Kidney (tissue), 14 donors: ENCODE results near the gene NEDD9. TPM values are rescaled to one million over a fixed set of nuclear protein-coding genes. Genes with fewer than 3 reads are reported as not detected.

ENCODE experiments used
- DNase-seq, 5 donors: peaks; one replicate each; pipeline ENCODE4 v3.0.0-alpha.2; 2013 to 2020
- FAIRE-seq: peaks from 2 replicates; lab custom pipeline; 2012; peaks lifted over from hg19 to GRCh38; lab: Jason Lieb, UNC
- H3K27ac ChIP-seq, 2 donors: one replicate each; pipeline ENCODE4 v1.7.0; 2013; ENCODE audit warnings: low read depth in 2 of 2, low read length in 2 of 2, inconsistent platforms in 1 of 2
- H3K27me3 ChIP-seq: one replicate; pipeline ENCODE4 v1.7.1; 2013; ENCODE audit warnings: low read length, inconsistent platforms; ENCODE audit not compliant: control insufficient read depth, insufficient read depth
- H3K36me3 ChIP-seq, 3 donors: one replicate each; pipeline versions ENCODE4 v1.7.0 to v1.7.1; 2013; ENCODE audit warnings: low read length in 3 of 3, control low read depth in 1 of 3, inconsistent platforms in 1 of 3; ENCODE audit not compliant: insufficient read depth in 3 of 3, control insufficient read depth in 2 of 3
- H3K4me1 ChIP-seq, 3 donors: one replicate each; pipeline versions ENCODE4 v1.7.0 to v1.7.1; 2013; ENCODE audit warnings: low read length in 3 of 3, inconsistent platforms in 1 of 3, low read depth in 1 of 3; ENCODE audit not compliant: control insufficient read depth in 2 of 3, insufficient read depth in 2 of 3
- H3K4me3 ChIP-seq, 3 donors: one replicate each; pipeline versions ENCODE4 v1.7.0 to v1.8.1; 2013; ENCODE audit warnings: low read length in 3 of 3, control low read depth in 1 of 3, inconsistent platforms in 1 of 3
- H3K9ac ChIP-seq, 3 donors: one replicate each; pipeline versions ENCODE4 v1.7.0 to v1.7.1; 2013; ENCODE audit warnings: low read length in 3 of 3, control low read depth in 1 of 3, inconsistent platforms in 1 of 3
- H3K9me3 ChIP-seq, 3 donors: one replicate each; pipeline versions ENCODE4 v1.7.0 to v1.7.1; 2013; ENCODE audit warnings: low read length in 3 of 3, control low read depth in 1 of 3, inconsistent platforms in 1 of 3; ENCODE audit not compliant: control insufficient read depth in 2 of 3, insufficient read depth in 1 of 3
- intact Hi-C: fragments of 100-400 bp; cut with DNase I; formaldehyde crosslinking; loops from one replicate; pipeline ENCODE4 v1.11.1; 2022
- polyA plus RNA-seq: library from polyadenylated mRNA; stranded (reverse); fragments of 350-450 nt; fragmentation: Illumina TruSeq; extraction: RNeasy Lipid Tissue Mini Kit (QIAGEN cat#74804); gene quantifications from one replicate; pipeline ENCODE4 v1.2.3, GENCODE V29; 2014; ENCODE audit warnings: low read depth, low replicate concordance; ENCODE audit not compliant: insufficient read depth
- total RNA-seq: library from RNA; stranded (reverse); fragmentation: NEBNext Ultra II Directional; extraction: Animal tissue kit (Norgen Biotek cat#: 25700); gene quantifications from one replicate; pipeline ENCODE4 v1.2.1, GENCODE V29; 2021
- TF ChIP-seq, protein P1 (sequence below): IDR thresholded peaks from 3 replicates; pipeline ENCODE4 v1.5.1; 2012; ENCODE audit warnings: mild to moderate bottlenecking, moderate library complexity, borderline replicate concordance; ENCODE audit not compliant: insufficient read depth; ENCODE audit errors: extremely low read depth
- donor health status: control.
- donor health status: control.
- donor health status: control.
- donor health status: control.
- donor health status: control.
- donor health status: DM: yes; HTN: yes; CAD: no.
- donor health status: Normal renal cell carcinoma (clear cell type).

The NEDD9 gene
- total and polyA plus RNA-seq, 2 donors from 2014 or later: 19.2 to 101 TPM

DNA sequence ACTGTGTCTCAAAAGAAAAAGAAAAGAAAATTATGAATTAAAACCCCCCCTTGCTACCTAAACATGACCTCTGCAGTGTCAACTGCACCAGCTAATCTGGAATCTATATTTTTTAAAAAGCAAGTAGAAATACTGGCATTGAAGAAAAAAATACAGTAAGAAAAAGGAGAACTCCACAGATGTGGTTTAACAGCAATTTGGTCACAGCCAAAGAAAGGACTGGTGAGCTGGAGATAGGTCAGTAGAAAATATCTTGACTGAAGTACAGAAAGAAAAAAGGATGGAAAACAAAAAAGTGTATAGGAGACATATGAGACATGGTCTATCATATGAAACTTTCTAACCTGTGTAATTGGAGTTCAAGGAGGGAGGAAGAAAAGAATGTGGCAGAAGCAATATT lies 76.9 kb downstream of the NEDD9 start:
- H3K9me3 ChIP-seq: no peaks in the 10 kb centered on the region
- no peak overlapping the region for H3K9ac ChIP-seq
- no peaks in the 10 kb centered on the region for H3K4me1 ChIP-seq
- intact Hi-C loops: no loop called here
- TF ChIP-seq, protein P1, sequence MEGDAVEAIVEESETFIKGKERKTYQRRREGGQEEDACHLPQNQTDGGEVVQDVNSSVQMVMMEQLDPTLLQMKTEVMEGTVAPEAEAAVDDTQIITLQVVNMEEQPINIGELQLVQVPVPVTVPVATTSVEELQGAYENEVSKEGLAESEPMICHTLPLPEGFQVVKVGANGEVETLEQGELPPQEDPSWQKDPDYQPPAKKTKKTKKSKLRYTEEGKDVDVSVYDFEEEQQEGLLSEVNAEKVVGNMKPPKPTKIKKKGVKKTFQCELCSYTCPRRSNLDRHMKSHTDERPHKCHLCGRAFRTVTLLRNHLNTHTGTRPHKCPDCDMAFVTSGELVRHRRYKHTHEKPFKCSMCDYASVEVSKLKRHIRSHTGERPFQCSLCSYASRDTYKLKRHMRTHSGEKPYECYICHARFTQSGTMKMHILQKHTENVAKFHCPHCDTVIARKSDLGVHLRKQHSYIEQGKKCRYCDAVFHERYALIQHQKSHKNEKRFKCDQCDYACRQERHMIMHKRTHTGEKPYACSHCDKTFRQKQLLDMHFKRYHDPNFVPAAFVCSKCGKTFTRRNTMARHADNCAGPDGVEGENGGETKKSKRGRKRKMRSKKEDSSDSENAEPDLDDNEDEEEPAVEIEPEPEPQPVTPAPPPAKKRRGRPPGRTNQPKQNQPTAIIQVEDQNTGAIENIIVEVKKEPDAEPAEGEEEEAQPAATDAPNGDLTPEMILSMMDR: no peak
- no peak for FAIRE-seq
- H3K4me3 ChIP-seq: no peak overlapping the region
- no peak for DNase-seq
- H3K27me3 ChIP-seq: no peaks in the 10 kb centered on the region
- H3K36me3 ChIP-seq: no peaks in the 10 kb centered on the region
- no peak overlapping the region for H3K27ac ChIP-seq

DNA sequence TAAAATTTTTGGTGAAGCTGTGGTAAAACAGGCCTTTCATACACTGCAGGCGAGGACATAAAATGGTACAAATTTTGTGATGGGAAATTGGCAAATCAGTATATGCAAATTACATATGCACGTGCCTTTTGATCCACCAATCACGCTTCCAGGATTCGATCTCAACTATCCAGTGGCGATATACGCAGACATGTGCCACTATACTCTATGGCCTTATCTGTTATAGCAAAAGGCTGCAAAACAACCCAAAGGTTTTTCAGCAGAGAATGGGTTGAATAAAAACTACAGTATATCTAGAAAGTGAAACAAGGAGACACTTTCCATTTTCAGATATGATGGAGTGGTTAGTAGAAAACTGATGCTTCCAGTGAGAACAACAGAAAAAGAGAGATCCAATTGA lies 79.0 kb downstream of the NEDD9 start:
- H3K4me3 ChIP-seq: peak overlapping the region in 1 of 3 donors; percentile 47
- no peak for DNase-seq
- TF ChIP-seq, protein P1: no peak
- no peaks in the 10 kb centered on the region for H3K27me3 ChIP-seq
- intact Hi-C loops: no loop called here
- no peaks in the 10 kb centered on the region for H3K4me1 ChIP-seq
- no peak for FAIRE-seq
- no peak overlapping the region for H3K27ac ChIP-seq
- no peaks in the 10 kb centered on the region for H3K9me3 ChIP-seq
- no peak overlapping the region for H3K9ac ChIP-seq
- H3K36me3 ChIP-seq: no peaks in the 10 kb centered on the region

DNA sequence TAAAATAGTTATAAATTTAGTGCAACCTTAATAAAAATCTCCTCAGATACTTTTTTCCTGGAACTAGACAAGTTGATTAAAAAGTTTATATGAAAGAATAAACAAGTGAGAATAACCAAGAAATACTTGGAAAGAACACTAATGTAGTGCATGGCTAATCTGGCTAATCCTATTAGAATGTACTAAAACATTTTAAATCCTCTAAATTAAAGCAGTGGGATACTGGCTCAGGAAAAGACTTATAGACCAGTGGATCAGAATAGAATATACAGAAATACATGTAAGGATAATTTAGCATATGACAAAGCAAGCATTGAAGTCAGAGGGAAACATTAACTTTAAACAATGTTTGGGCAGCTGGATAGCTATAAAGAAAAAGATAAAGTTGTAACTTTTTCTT lies 79.9 kb downstream of the NEDD9 start:
- no peak overlapping the region for H3K9ac ChIP-seq

DNA sequence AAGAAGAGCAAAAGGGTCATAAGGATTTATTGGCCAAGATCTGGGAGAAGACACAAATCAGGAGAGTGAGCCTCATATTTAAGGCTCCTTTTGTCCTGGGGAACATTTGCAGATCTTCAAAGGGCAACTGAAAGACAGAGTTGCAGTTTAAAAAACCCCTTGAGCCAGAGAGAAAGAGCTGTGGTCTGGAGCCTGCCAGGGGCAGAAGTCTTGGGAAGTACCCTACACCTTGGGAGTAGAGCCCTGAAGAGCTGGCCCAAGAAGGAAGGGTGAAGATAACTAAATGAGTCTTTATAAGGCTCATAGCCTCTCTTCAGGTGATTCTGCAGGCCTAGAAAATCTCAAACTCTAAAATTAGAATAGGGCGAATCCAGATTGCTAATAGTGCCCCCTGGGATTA lies 81.0 kb downstream of the NEDD9 start:
- no peak for DNase-seq

More for the DNA sequence above, 79.9 kb downstream of the NEDD9 start:
- DNase-seq (no peak), FAIRE-seq (peak; percentile 65)
- Histone ChIP-seq H3K9me3 (no peaks in the 10 kb centered on the region), H3K36me3 (no peaks in the 10 kb centered on the region), H3K27ac (no peak overlapping the region), H3K27me3 (no peaks in the 10 kb centered on the region), H3K4me1 (no peaks in the 10 kb centered on the region), H3K4me3 (no peak overlapping the region)
- TF ChIP-seq, protein P1: no peak
- intact Hi-C loops: no loop called here

More for the DNA sequence above, 81.0 kb downstream of the NEDD9 start:
- intact Hi-C loops: no loop called here
- TF ChIP-seq, protein P1: no peak
- Histone ChIP-seq H3K27ac (no peak overlapping the region), H3K4me3 (no peak overlapping the region), H3K36me3 (no peaks in the 10 kb centered on the region), H3K27me3 (no peaks in the 10 kb centered on the region), H3K4me1 (no peaks in the 10 kb centered on the region), H3K9me3 (no peaks in the 10 kb centered on the region), H3K9ac (no peak overlapping the region)
- no peak for FAIRE-seq
